Neural progenitor cell (in vitro differentiated cells): ENCODE measurements around the gene MFAP2. TPM values are rescaled to one million over a fixed set of nuclear protein-coding genes. Genes with fewer than 3 reads are reported as not detected.
"Not testable (repeated sequence)": the region's sequence is repeated elsewhere in the genome, so short reads cannot be mapped to it uniquely, and the experiment has no call there.

Experiments used
- DNase-seq: peaks from one replicate; pipeline ENCODE4 v3.0.0-alpha.2; 2016; ENCODE audit warnings: low spot score
- H2AFZ ChIP-seq: fragments of 200-600 bp; sonication (generic); replicated peaks from 2 replicates; pipeline ENCODE4 v1.6.1; 2016; ENCODE audit warnings: antibody characterized with exemption
- H3F3A ChIP-seq: fragments of 200-600 bp; sonication (generic); 2 replicates; pipeline ENCODE4 v1.6.1; 2016; ENCODE audit warnings: antibody characterized with exemption, low read depth
- H3K27ac ChIP-seq: fragments of 200-600 bp; sonication (generic); 2 replicates; pipeline ENCODE4 v1.5.1; 2016; ENCODE audit warnings: mild to moderate bottlenecking
- H3K27me3 ChIP-seq: fragments of 200-600 bp; sonication (generic); 2 replicates; pipeline ENCODE4 v1.6.1; 2016; ENCODE audit warnings: mild to moderate bottlenecking, moderate library complexity
- H3K36me3 ChIP-seq: fragments of 200-600 bp; sonication (generic); 2 replicates; pipeline ENCODE4 v1.5.1; 2016
- H3K4me1 ChIP-seq: fragments of 200-600 bp; sonication (generic); 2 replicates; pipeline ENCODE4 v1.6.1; 2016; ENCODE audit warnings: mixed run types
- H3K4me2 ChIP-seq: fragments of 200-600 bp; sonication (generic); 2 replicates; pipeline ENCODE4 v1.6.1; 2016
- H3K4me3 ChIP-seq: fragments of 200-600 bp; sonication (generic); 2 replicates; pipeline ENCODE4 v1.5.1; 2016
- H3K79me2 ChIP-seq: fragments of 200-600 bp; sonication (generic); 2 replicates; pipeline ENCODE4 v1.6.1; 2016; ENCODE audit warnings: low read depth
- H3K9ac ChIP-seq: fragments of 200-600 bp; sonication (generic); 2 replicates; pipeline ENCODE4 v1.6.1; 2016
- H3K9me3 ChIP-seq: fragments of 200-600 bp; sonication (generic); 2 replicates; pipeline ENCODE4 v1.5.1; 2016; ENCODE audit warnings: low read depth
- H4K20me1 ChIP-seq: fragments of 200-600 bp; sonication (generic); 2 replicates; pipeline ENCODE4 v1.6.1; 2016; ENCODE audit warnings: low read depth
- H3K27ac Mint-ChIP-seq: 3 replicates; pipeline ENCODE4 v1.8.0; 2021; ENCODE audit warnings: mixed read lengths
- H3K27me3 Mint-ChIP-seq: 2 replicates; pipeline ENCODE4 v1.8.0; 2022; ENCODE audit warnings: low read depth, mild to moderate bottlenecking, inconsistent platforms, moderate library complexity, mixed read lengths; ENCODE audit not compliant: insufficient read depth
- H3K36me3 Mint-ChIP-seq: 3 replicates; pipeline ENCODE4 v1.8.0; 2021; ENCODE audit warnings: mixed read lengths
- H3K4me1 Mint-ChIP-seq: 3 replicates; pipeline ENCODE4 v1.8.0; 2021; ENCODE audit warnings: mixed read lengths
- H3K4me3 Mint-ChIP-seq: 3 replicates; pipeline ENCODE4 v1.8.0; 2021; ENCODE audit warnings: mild to moderate bottlenecking, moderate library complexity, mixed read lengths
- H3K9me3 Mint-ChIP-seq: 3 replicates; pipeline ENCODE4 v1.8.0; 2020; ENCODE audit warnings: mixed read lengths
- EZH2 ChIP-seq: fragments of 200-600 bp; sonication (generic); IDR thresholded peaks from 2 replicates; pipeline ENCODE4 v1.6.1; 2017; ENCODE audit warnings: antibody characterized with exemption, mild to moderate bottlenecking, moderate library complexity
- total RNA-seq: library from RNA; depleted of rRNA; stranded (reverse); fragments of >200 nt; gene quantifications from 2 replicates; pipeline ENCODE4 v1.2.3, GENCODE V29; 2015; ENCODE audit warnings: low replicate concordance

MFAP2 gene
- total RNA-seq, 1 donor from 2014 or later: 68.8 TPM

DNA sequence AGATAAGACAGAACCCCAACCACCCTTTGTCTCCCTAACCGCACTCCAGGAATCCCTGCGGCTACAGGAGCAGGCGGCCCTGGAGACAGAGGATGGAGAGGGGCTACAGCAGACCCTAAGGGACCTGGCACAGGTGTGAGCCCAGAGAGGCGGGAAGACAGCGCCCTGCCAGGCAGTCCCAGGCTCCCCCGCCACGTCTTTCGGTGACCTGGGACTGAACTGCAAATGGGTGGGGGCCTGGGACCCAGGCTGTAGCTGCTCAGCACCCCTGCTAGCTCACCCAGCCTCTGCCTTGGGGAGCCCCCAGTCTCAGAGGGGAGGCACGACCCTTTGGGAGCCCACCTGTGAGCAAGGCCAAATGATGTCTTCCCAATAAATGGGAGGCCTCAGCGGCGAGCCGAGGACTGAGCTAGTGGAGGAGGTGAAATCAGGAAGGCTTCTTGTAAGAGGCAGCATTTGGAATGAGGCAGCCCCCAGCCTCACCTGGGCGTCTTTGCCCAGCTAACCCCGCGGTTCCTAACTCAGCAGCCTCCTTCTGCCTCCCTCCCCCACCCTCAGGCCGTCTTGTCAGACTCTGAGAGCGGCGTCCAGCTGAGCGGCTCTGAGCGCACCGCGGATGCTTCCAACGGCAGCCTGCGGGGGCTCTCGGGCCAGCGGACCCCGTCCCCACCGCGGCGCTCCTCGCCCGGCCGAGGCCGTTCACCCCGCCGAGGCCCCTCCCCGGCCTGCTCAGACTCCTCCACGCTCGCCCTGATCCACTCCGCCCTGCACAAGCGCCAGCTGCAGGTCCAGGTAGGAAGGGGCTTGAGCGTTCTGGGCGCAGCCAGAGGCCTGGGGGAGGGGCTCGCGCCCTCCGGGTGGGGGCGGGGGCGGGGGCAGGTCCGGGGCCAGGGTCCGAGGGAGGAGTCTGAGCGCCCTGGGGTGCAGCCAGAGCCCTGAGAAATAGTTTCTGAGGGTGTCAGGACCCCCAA is 41.8 kb downstream of the MFAP2 start:
- Histone ChIP-seq H3F3A (no peaks in the 10 kb centered on the region), H3K27me3 (no peaks in the 10 kb centered on the region), H3K27ac (no peak overlapping the region), H4K20me1 (no peaks in the 10 kb centered on the region), H3K4me2 (peak overlapping the region; percentile 60), H2AFZ (no peak overlapping the region), H3K9ac (no peak overlapping the region), H3K4me3 (peak overlapping the region; percentile 27), H3K79me2 (no peaks in the 10 kb centered on the region), H3K36me3 (peaks cover 3% of the 10 kb centered on the region), H3K9me3 (no peaks in the 10 kb centered on the region), H3K4me1 (peaks cover 7% of the 10 kb centered on the region)
- TF ChIP-seq EZH2: no peak
- Mint-ChIP-seq H3K9me3 (no peaks in the 10 kb centered on the region), H3K27me3 (no peaks in the 10 kb centered on the region), H3K27ac (no peak overlapping the region), H3K4me3 (no peak overlapping the region), H3K36me3 (peaks cover 13% of the 10 kb centered on the region), H3K4me1 (peaks cover 5% of the 10 kb centered on the region)
- DNase-seq: peak; percentile 69

DNA sequence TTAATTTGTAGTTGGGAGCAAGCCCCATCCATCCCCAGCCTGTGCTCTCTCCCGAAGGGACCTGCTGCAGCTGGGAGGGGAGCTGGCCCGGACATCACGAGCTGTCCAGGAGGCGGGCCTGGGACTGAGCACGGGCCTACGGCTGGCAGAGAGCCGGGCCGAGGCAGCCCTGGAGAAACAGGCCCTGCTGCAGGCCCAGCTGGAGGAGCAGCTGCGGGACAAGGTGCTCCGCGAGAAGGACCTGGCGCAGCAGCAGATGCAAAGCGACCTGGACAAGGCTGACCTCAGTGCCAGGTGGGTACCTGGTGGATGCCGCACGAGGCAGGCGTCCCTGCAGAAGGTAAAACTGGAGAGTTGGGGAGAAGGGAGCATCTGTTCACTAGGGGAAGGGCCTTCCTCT is 43.8 kb downstream of the MFAP2 start:
- H3K79me2 ChIP-seq, H3K4me3 Mint-ChIP-seq, H4K20me1 ChIP-seq, H3K9me3 ChIP-seq, H3K4me1 Mint-ChIP-seq, H3K27me3 Mint-ChIP-seq, H2AFZ ChIP-seq, H3K9ac ChIP-seq, H3K27ac ChIP-seq, H3K4me3 ChIP-seq, H3K27me3 ChIP-seq, DNase-seq, H3F3A ChIP-seq, H3K36me3 ChIP-seq, H3K27ac Mint-ChIP-seq, H3K4me2 ChIP-seq, H3K9me3 Mint-ChIP-seq, H3K4me1 ChIP-seq: not testable (repeated sequence)
- peaks cover 14% of the 10 kb centered on the region for H3K36me3 Mint-ChIP-seq

- not testable (repeated sequence) for H3K27me3 ChIP-seq
Measured at GRCh38 chr1:16933945-16934344, 46.5 kb downstream of the MFAP2 start.

DNA sequence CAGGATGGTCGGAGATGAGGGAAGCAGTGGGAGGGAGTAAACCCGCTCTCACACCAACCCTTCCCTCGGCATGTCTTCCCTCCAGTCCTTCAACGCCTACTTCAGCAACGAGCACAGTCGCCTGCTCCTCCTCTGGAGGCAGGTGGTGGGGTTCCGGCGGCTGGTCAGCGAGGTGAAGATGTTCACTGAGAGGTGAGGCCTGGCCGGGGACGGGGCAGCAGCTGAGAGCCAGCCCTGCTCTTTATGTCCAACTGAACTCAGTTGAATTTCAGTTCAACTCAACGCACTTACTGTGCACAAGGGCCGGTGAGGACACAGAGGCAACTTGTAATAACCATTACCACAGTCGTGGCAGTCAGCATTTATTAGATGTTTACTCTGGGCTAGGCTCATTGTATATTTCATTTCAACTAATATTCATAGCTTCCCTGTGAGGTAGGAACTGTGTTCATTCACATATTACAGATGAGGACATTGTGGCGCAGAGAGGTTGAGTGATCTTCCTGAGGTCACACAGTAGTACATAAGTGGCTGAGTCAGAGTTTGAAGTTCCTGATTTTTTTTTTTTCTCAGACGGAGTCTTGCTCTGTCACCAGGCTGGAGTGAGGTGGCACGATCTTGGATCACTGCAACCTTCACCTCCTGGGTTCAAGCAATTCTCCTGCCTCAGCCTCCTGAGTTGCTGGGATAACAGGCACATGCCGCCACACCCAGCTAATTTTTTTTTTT is 49.0 kb downstream of the MFAP2 start:
- H2AFZ ChIP-seq, H3K9me3 ChIP-seq, H3K9ac ChIP-seq, H3K27ac ChIP-seq, H3K36me3 ChIP-seq, H3K4me1 ChIP-seq, H3K4me3 ChIP-seq, H3K27me3 Mint-ChIP-seq, H3K4me3 Mint-ChIP-seq, H3K27ac Mint-ChIP-seq, H3F3A ChIP-seq, H3K9me3 Mint-ChIP-seq, H3K27me3 ChIP-seq, H3K4me2 ChIP-seq, DNase-seq: not testable (repeated sequence)
- peaks cover 13% of the 10 kb centered on the region for H4K20me1 ChIP-seq
- H3K79me2 ChIP-seq: peaks cover 22% of the 10 kb centered on the region
- Mint-ChIP-seq H3K36me3 (peaks cover 21% of the 10 kb centered on the region), H3K4me1 (peaks cover 32% of the 10 kb centered on the region)

More at GRCh38 chr1:16933945-16934344, 46.5 kb downstream of the MFAP2 start:
- not testable (repeated sequence) for H3K9me3 Mint-ChIP-seq, DNase-seq, H3K36me3 ChIP-seq, H3K27me3 Mint-ChIP-seq, H3K79me2 ChIP-seq, H3K27ac Mint-ChIP-seq, H3K4me2 ChIP-seq, H3K9ac ChIP-seq, H3K27ac ChIP-seq, H3K4me1 ChIP-seq, H3K4me3 Mint-ChIP-seq, H3K9me3 ChIP-seq, H2AFZ ChIP-seq, H3F3A ChIP-seq, H4K20me1 ChIP-seq, H3K4me3 ChIP-seq
- H3K36me3 Mint-ChIP-seq: peaks cover 21% of the 10 kb centered on the region
- H3K4me1 Mint-ChIP-seq: peaks cover 12% of the 10 kb centered on the region

- Mint-ChIP-seq H3K4me1 (peaks cover 50% of the 10 kb centered on the region), H3K27ac (peak overlapping the region; percentile 70), H3K4me3 (peak overlapping the region; percentile 59), H3K36me3 (peaks cover 19% of the 10 kb centered on the region)
- H3K9me3 ChIP-seq, H3K27me3 ChIP-seq, H3K27me3 Mint-ChIP-seq, H3K27ac ChIP-seq, H3K9me3 Mint-ChIP-seq, H3K4me3 ChIP-seq, H2AFZ ChIP-seq, H3K36me3 ChIP-seq, DNase-seq, H3K9ac ChIP-seq, H3K4me2 ChIP-seq: not testable (repeated sequence)
- peaks cover 20% of the 10 kb centered on the region for H3F3A ChIP-seq
- peaks cover 13% of the 10 kb centered on the region for H4K20me1 ChIP-seq
- peaks cover 18% of the 10 kb centered on the region for H3K4me1 ChIP-seq
- peaks cover 42% of the 10 kb centered on the region for H3K79me2 ChIP-seq
Measured at GRCh38 chr1:16929146-16930041, 51.0 kb downstream of the MFAP2 start.
